ENCODE data around the gene ETHE1. TPM values are rescaled to one million over a fixed set of nuclear protein-coding genes. Genes with fewer than 3 reads are reported as not detected.

Gene ETHE1
- total RNA-seq = 54.9 and 55.5 TPM in 2 replicates

- intact Hi-C loops (cut with micrococcal nuclease) = loop anchor here (1.0 kb wide), 1 partner anchor 23 kb away; the partner anchor contains the start of gene PHLDB3
Observed at GRCh38 chr19:43526884-43527859, at the start of gene ETHE1. ETHE1 (minus strand) TSS chr19:43527201; CDS start chr19:43527177, 24 bp downstream.

- intact Hi-C loops (cut with micrococcal nuclease) = loop anchor here (1.0 kb wide), 3 partner anchors 20 to 43 kb away; partner anchors contain the start of genes IRGQ, ZNF428, ZNF575 and ZNF576
Observed at GRCh38 chr19:43575955-43576878, 49.2 kb upstream of the ETHE1 start.

GRCh38 chr19:43575156-43575950 is 48.4 kb upstream of the ETHE1 start, which contains the start of the genes PINLYP and XRCC1:
PINLYP (plus strand) TSS chr19:43575801; CDS start chr19:43577192, 1,391 bp downstream.
XRCC1 (minus strand) TSS chr19:43575527; CDS start chr19:43575458, 69 bp downstream.
- intact Hi-C loops (cut with micrococcal nuclease) = loop anchor here (1.0 kb wide), 3 partner anchors 21 to 44 kb away; partner anchors contain the start of genes IRGQ, ZNF428, ZNF575 and ZNF576

GRCh38 chr19:43574424-43575155 is 47.6 kb upstream of the ETHE1 start:
- intact Hi-C loops (cut with micrococcal nuclease) = loop anchor here (1.0 kb wide), 3 partner anchors 22 to 45 kb away; partner anchors contain the start of genes IRGQ, ZNF428, ZNF575 and ZNF576

GRCh38 chr19:43572171-43572588 is 45.2 kb upstream of the ETHE1 start:
- intact Hi-C loops (cut with micrococcal nuclease) = no loop called here

GRCh38 chr19:43570174-43570791 is 43.3 kb upstream of the ETHE1 start:
- intact Hi-C loops (cut with micrococcal nuclease) = no loop called here

- intact Hi-C loops (cut with micrococcal nuclease) = no loop called here
Observed at GRCh38 chr19:43569657-43570056, 42.7 kb upstream of the ETHE1 start.

GRCh38 chr19:43564800-43565199 is 37.8 kb upstream of the ETHE1 start:
- intact Hi-C loops (cut with micrococcal nuclease) = no loop called here

- intact Hi-C loops (cut with micrococcal nuclease) = no loop called here
Observed at GRCh38 chr19:43563816-43564457, 36.9 kb upstream of the ETHE1 start.

GRCh38 chr19:43562698-43563241 is 35.8 kb upstream of the ETHE1 start:
- intact Hi-C loops (cut with micrococcal nuclease) = no loop called here

GRCh38 chr19:43562226-43562697 is 35.3 kb upstream of the ETHE1 start:
- intact Hi-C loops (cut with micrococcal nuclease) = no loop called here

GRCh38 chr19:43561139-43561970 is 34.4 kb upstream of the ETHE1 start:
- intact Hi-C loops (cut with micrococcal nuclease) = no loop called here

- intact Hi-C loops (cut with micrococcal nuclease) = no loop called here
Observed at GRCh38 chr19:43560687-43561086, 33.7 kb upstream of the ETHE1 start.

- intact Hi-C loops (cut with micrococcal nuclease) = loop anchor here (1.0 kb wide), 1 partner anchor 39 kb away; no protein-coding TSS in a partner anchor
Observed at GRCh38 chr19:43555185-43555770, 28.3 kb upstream of the ETHE1 start.

- intact Hi-C loops (cut with micrococcal nuclease) = no loop called here
Observed at GRCh38 chr19:43554317-43554895, 27.4 kb upstream of the ETHE1 start.

- intact Hi-C loops (cut with micrococcal nuclease) = no loop called here
Observed at GRCh38 chr19:43553656-43554055, 26.7 kb upstream of the ETHE1 start.

Measured in T-helper 2 cell treated with Interferon-gamma antibody and Interleukin-4, amounts not matched to agents 100 ng/mL and 5 ng/mL, for 36 hours (primary cell).